GM20000 (cell line): Measurements from ENCODE around the gene MMS22L.
A peak's percentile ranks its signal among the peaks of the same experiment; 100 is the strongest.

Experiments used
- DNase-seq: peaks from one replicate; pipeline ENCODE4 v3.0.0; 2012; ENCODE audit warnings: low spot score
- TF ChIP-seq, protein P1 (sequence below): IDR thresholded peaks from 2 replicates; pipeline ENCODE4 v1.5.1; 2012; ENCODE audit warnings: mild to moderate bottlenecking, control low read depth; ENCODE audit errors: extremely low read depth, missing control alignments

Gene MMS22L

DNA sequence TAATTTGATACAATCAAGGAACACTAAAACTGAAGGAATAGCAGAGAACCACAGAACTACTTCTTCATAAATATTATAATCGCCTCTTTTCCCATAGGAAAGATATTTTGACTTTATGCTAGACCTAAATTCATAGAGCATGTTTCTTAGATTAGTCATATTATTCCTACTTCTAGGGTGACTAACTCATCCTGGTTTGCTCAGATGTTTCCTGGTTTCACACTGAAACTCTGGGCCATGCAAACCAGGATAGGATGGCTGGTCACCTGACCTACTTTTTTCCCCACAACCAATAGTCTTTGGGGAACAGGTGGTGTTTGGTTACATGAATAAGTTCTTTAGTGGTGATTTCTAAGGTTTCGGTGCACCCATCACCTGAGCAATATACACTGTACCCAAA lies 42.8 kb downstream of the MMS22L start:
- TF ChIP-seq, protein P1, sequence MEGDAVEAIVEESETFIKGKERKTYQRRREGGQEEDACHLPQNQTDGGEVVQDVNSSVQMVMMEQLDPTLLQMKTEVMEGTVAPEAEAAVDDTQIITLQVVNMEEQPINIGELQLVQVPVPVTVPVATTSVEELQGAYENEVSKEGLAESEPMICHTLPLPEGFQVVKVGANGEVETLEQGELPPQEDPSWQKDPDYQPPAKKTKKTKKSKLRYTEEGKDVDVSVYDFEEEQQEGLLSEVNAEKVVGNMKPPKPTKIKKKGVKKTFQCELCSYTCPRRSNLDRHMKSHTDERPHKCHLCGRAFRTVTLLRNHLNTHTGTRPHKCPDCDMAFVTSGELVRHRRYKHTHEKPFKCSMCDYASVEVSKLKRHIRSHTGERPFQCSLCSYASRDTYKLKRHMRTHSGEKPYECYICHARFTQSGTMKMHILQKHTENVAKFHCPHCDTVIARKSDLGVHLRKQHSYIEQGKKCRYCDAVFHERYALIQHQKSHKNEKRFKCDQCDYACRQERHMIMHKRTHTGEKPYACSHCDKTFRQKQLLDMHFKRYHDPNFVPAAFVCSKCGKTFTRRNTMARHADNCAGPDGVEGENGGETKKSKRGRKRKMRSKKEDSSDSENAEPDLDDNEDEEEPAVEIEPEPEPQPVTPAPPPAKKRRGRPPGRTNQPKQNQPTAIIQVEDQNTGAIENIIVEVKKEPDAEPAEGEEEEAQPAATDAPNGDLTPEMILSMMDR: no peak
- no peak for DNase-seq

DNA sequence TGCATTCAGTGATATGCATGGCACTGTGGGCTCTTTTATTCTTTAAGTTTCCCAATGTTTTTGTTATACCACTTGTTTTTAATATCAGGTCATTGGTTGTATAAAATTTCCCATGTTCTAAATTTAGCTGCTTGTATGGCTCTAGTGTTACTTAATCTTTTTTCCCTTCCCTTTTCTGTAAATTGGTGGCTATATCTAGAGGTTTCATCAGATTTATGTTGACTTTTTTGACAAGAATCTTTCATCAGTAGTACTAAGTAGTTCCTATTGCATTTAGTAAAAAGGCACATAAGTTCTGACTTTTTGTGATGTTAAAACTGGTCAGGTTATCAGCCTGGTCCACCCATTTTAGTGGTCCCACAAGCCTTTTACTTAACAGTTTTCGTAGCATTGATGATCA lies 51.1 kb downstream of the MMS22L start:
- DNase-seq: no peak
- TF ChIP-seq, protein P1: no peak

DNA sequence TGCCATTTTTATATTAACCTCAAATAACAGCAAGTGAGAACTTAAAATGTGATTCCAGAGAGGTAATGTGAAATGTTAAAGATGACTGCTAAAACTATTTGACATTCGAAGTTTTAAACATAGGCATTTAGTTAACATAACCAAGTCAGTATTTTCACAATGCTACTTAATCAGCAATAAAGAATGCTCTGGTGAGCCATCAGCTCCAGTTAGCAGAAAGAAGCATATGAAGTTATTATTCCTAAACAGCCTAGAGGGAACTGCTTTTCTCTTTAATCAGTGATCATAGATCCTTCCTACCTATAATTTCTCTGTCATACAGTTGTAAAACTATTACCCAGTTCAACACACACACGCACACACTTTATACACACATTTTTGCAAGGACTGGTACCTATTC lies 60.1 kb downstream of the MMS22L start:
- TF ChIP-seq, protein P1: no peak
- no peak for DNase-seq

DNA sequence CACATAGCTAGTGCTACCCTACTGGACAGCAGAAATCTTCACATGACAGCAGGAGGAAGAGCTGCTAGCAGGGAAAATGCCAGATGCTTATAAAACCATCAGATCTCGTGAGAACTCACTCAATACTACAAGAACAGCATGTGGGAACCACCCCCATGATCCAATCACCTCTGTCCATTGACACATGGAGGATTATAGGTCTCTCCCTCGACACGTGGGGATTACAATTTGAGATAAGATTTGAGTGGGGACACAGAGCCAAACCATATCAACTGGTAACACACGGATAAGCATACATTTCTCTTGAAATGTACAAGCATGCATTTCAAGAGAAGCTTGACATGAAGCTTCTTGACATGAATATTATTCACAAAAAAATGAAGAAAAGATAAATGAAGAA lies 64.1 kb downstream of the MMS22L start:
- TF ChIP-seq, protein P1: no peak
- DNase-seq: no peak

DNA sequence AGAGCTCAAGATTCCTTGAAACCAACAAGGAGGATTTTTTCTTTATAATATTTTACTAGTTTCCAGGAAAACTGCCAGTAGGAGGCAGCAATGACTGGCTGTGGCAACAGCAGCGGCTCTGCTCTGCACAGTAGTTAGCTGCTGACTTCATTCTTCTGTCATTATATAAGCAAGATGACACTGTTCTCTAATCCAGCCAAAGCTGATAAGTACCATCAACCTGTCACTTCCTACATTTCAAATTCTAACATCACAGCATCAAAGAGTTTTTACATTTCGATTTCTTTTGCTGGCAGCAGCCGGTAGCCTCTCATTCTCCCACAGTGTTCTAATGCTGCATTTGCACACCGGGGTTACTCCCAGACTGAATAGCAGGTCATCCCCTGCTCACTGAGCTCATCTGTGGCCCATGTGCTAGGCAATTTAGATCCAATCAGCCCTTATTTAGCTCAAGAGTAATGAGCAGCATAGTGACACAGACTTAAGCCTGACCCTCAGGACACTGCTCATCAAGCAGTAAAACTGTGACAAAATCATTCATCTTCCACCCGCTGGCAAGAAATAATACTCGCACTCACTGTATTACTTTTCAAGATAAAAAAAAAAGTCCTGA lies 67.8 kb downstream of the MMS22L start:
- DNase-seq: peak; percentile 2

GRCh38 chr6:97214671-97215070 lies 68.3 kb downstream of the MMS22L start:
- DNase-seq: no peak
- TF ChIP-seq, protein P1: no peak

More for the DNA sequence above, 67.8 kb downstream of the MMS22L start:
- TF ChIP-seq, protein P1: no peak

GRCh38 chr6:97207383-97207782 lies 75.6 kb downstream of the MMS22L start:
- TF ChIP-seq, protein P1: no peak
- DNase-seq: no peak
